HK-2 (cell line): Measurements from ENCODE around the gene RBM19.
"Not testable (repeated sequence)": the region's sequence is repeated elsewhere in the genome, so short reads cannot be mapped to it uniquely, and the experiment has no call there.

Experiments
- DNase-seq: peaks from one replicate; pipeline ENCODE4 v3.0.0-alpha.2; 2018; ENCODE audit not compliant: unreplicated experiment

Gene RBM19

GRCh38 chr12:113965951-113966797 is at the start of gene RBM19:
Gene RBM19 (minus strand): TSS chr12:113966325. CDS start chr12:113966227, 98 bp downstream.
- peak; percentile 100 for DNase-seq

- DNase-seq, result no peak
Observed at GRCh38 chr12:114015851-114016250, 49.7 kb upstream of the RBM19 start.

GRCh38 chr12:114013575-114014345 is 47.6 kb upstream of the RBM19 start:
- DNase-seq, result peak; percentile 24

GRCh38 chr12:114012744-114013431 is 46.8 kb upstream of the RBM19 start:
- no peak for DNase-seq

- DNase-seq, result no peak
Observed at GRCh38 chr12:114011711-114012110, 45.6 kb upstream of the RBM19 start.

GRCh38 chr12:114006482-114007425 is 40.6 kb upstream of the RBM19 start:
- DNase-seq, result no peak

- no peak for DNase-seq
Observed at GRCh38 chr12:114004402-114004801, 38.3 kb upstream of the RBM19 start.

GRCh38 chr12:114003286-114003685 is 37.2 kb upstream of the RBM19 start:
- DNase-seq, result no peak

GRCh38 chr12:114001511-114002340 is 35.6 kb upstream of the RBM19 start:
- DNase-seq, result no peak

GRCh38 chr12:114000861-114001260 is 34.7 kb upstream of the RBM19 start:
- DNase-seq, result no peak

- not testable (repeated sequence) for DNase-seq
Observed at GRCh38 chr12:114000261-114000660, 34.1 kb upstream of the RBM19 start.

GRCh38 chr12:113997365-113997764 is 31.2 kb upstream of the RBM19 start:
- no peak for DNase-seq

- DNase-seq, result no peak
Observed at GRCh38 chr12:113996026-113996425, 29.9 kb upstream of the RBM19 start.

- DNase-seq, result no peak
Observed at GRCh38 chr12:113994051-113994450, 27.9 kb upstream of the RBM19 start.

GRCh38 chr12:113992751-113993150 is 26.6 kb upstream of the RBM19 start:
- DNase-seq, result not testable (repeated sequence)

- no peak for DNase-seq
Observed at GRCh38 chr12:113991224-113992044, 25.3 kb upstream of the RBM19 start.

- DNase-seq, result no peak
Observed at GRCh38 chr12:113990250-113991223, 24.4 kb upstream of the RBM19 start.

- no peak for DNase-seq
Observed at GRCh38 chr12:113988976-113989375, 22.9 kb upstream of the RBM19 start.
